Activated T-cell treated with anti-CD3 and anti-CD28 coated beads for 4 hours (primary cell): ENCODE results near the gene NR2F2.

Experiments used
- DNase-seq: peaks from one replicate; pipeline ENCODE4 v3.0.0-alpha.2; 2020

The NR2F2 gene

GRCh38 chr15:96320107-96320506 lies 10.4 kb upstream of the NR2F2 start:
- DNase-seq: no peak

- no peak for DNase-seq
Measured at GRCh38 chr15:96320703-96321638, 9.5 kb upstream of the NR2F2 start.

- DNase-seq: no peak
Measured at GRCh38 chr15:96321639-96322535, 8.6 kb upstream of the NR2F2 start.

- no peak for DNase-seq
Measured at GRCh38 chr15:96322536-96323318, 7.8 kb upstream of the NR2F2 start.

GRCh38 chr15:96323319-96324145 lies 7.0 kb upstream of the NR2F2 start:
- no peak for DNase-seq

GRCh38 chr15:96324192-96324895 lies 6.2 kb upstream of the NR2F2 start:
- DNase-seq: no peak

GRCh38 chr15:96324940-96325540 lies 5.5 kb upstream of the NR2F2 start:
- DNase-seq: no peak

GRCh38 chr15:96325541-96326327 lies 4.8 kb upstream of the NR2F2 start:
- DNase-seq: no peak

- no peak for DNase-seq
Measured at GRCh38 chr15:96326328-96327154, 4.0 kb upstream of the NR2F2 start.

- DNase-seq: no peak
Measured at GRCh38 chr15:96327155-96327741, 3.3 kb upstream of the NR2F2 start.

GRCh38 chr15:96328181-96328876 lies 2.2 kb upstream of the NR2F2 start:
- DNase-seq: no peak

- DNase-seq: no peak
Measured at GRCh38 chr15:96328877-96329195, 1.7 kb upstream of the NR2F2 start.

GRCh38 chr15:96329403-96329981 lies 1.0 kb upstream of the NR2F2 start:
- DNase-seq: no peak

GRCh38 chr15:96330064-96330449 lies 443 bp upstream of the NR2F2 start:
- no peak for DNase-seq

GRCh38 chr15:96331144-96331944 lies 844 bp downstream of the NR2F2 start:
- DNase-seq: no peak

GRCh38 chr15:96331945-96332636 lies 1.6 kb downstream of the NR2F2 start:
- DNase-seq: no peak
